ENCODE measurements around the gene KHK. TPM values are rescaled to one million over a fixed set of nuclear protein-coding genes. Genes with fewer than 3 reads are reported as not detected.

The KHK gene
- total and polyA plus RNA-seq, 9 of the 15 experiments (the other 6 are each of a cell fraction or from before 2014, with no cell fraction given) = 1.5 to 10.7 (median 5.2) TPM

DNA sequence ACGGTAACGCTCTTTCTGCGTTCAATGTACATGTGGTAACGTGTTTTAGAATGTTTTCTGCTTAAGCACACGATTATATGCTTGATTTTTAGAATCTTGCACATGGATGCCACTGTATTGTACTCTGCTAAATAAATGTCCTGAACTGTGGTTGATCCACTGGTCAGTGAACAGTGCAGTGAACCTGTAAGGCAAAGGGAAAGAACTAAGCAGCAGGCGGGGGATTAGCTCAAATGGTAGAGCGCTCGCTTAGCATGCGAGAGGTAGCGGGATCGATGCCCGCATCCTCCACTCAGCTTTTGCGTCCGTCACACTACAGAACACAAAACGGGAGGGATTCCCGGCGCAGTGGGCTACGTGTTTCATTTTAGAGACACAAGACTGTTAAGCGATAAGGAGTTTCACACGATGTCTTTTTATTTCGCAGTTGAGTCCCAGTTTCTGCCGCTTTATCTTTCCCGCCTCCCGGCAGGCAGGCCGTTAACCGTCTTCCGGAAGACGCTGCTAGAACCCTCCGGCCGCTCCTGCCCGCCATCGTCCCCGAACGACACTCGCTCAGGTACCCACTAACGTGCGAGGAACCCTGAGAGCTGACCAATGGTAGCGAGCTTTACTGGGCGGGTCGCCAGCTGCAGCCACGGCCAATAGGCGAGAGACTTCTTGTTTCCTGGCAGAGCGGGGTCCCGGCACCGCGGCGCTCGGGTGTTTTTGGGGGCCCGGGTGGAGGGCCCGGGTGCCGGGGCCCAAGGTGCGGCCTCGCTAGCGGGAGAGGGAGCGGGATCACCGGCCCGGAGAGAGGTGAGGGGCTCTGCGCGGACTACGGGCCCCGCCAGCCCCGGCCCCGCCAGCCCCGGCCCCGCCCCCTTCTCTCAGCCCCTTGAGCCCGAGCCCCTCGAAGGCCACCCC lies 35.3 kb upstream of the KHK start, which contains the start of gene AGBL5 (continued):
- TF ChIP-seq JUN (IDR thresholded peaks at IDR 0.05; ENCODE audit: borderline replicate concordance, low read depth, low read length) (no peak), JUN (CRISPR knock-in tag; IDR thresholded peaks at IDR 0.05; ENCODE audit: borderline replicate concordance) (no peak), ZNF766 (CRISPR knock-in tag; conservative IDR thresholded peaks at IDR 0.05) (peak; percentile 80; the same call in 1 of the 2 replicates), SRSF1 (IDR thresholded peaks at IDR 0.05; ENCODE audit: low read depth, low read length) (no peak), POLR2G (IDR thresholded peaks at IDR 0.05; ENCODE audit: low read depth, low read length) (peak; percentile 92), CC2D1A (IDR thresholded peaks at IDR 0.05) (0 out of 2 replicates have a peak, but pooled peaks have one; percentile 37), ZNF583 (CRISPR knock-in tag; IDR thresholded peaks at IDR 0.05) (peak; percentile 83; the same call in 1 of the 2 replicates), MAZ (CRISPR knock-in tag; conservative IDR thresholded peaks at IDR 0.05 in 1 of 2, IDR thresholded peaks at IDR 0.05 in 1 of 2) (peak; percentile 45 to 66), CHCHD3 (CRISPR knock-in tag; IDR thresholded peaks at IDR 0.05) (peak; percentile 90), NR4A1 (CRISPR knock-in tag; IDR thresholded peaks at IDR 0.05) (peak; percentile 86), NR4A1 (tag; IDR thresholded peaks at IDR 0.05) (no peak; the same call in 1 of the 2 replicates), KLF13 (tag; IDR thresholded peaks at IDR 0.05; ENCODE audit: borderline replicate concordance, low read depth) (peak; percentile 42), POLR3G (IDR thresholded peaks at IDR 0.05; ENCODE audit: extremely low read depth, insufficient read length, insufficient replicate concordance) (peak; percentile 57), SMAD1 (IDR thresholded peaks at IDR 0.05; ENCODE audit: low read depth, low read length, partially characterized antibody) (peak; percentile 47), ZSCAN29 (IDR thresholded peaks at IDR 0.05) (peak; percentile 62; the same call in 1 of the 2 replicates), ZC3H8 (IDR thresholded peaks at IDR 0.05) (no peak), CXXC5 (CRISPR knock-in tag; IDR thresholded peaks at IDR 0.05) (peak; percentile 89), MAFF (IDR thresholded peaks at IDR 0.05; ENCODE audit: low read length) (no peak)
- TF ChIP-seq, protein P1, sequence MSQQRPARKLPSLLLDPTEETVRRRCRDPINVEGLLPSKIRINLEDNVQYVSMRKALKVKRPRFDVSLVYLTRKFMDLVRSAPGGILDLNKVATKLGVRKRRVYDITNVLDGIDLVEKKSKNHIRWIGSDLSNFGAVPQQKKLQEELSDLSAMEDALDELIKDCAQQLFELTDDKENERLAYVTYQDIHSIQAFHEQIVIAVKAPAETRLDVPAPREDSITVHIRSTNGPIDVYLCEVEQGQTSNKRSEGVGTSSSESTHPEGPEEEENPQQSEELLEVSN (IDR thresholded peaks at IDR 0.05; ENCODE audit: borderline replicate concordance in 1 of 2, extremely low read depth in 1 of 2, insufficient read depth in 1 of 2, insufficient read length in 1 of 2, low read depth in 1 of 2, low read length in 1 of 2, poor library complexity in 1 of 2, severe bottlenecking in 1 of 2) = peak; percentile 96 to 97
- TF ChIP-seq, protein P2, sequence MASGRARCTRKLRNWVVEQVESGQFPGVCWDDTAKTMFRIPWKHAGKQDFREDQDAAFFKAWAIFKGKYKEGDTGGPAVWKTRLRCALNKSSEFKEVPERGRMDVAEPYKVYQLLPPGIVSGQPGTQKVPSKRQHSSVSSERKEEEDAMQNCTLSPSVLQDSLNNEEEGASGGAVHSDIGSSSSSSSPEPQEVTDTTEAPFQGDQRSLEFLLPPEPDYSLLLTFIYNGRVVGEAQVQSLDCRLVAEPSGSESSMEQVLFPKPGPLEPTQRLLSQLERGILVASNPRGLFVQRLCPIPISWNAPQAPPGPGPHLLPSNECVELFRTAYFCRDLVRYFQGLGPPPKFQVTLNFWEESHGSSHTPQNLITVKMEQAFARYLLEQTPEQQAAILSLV (tag; IDR thresholded peaks at IDR 0.05) = no peak
- TF ChIP-seq, protein P3, sequence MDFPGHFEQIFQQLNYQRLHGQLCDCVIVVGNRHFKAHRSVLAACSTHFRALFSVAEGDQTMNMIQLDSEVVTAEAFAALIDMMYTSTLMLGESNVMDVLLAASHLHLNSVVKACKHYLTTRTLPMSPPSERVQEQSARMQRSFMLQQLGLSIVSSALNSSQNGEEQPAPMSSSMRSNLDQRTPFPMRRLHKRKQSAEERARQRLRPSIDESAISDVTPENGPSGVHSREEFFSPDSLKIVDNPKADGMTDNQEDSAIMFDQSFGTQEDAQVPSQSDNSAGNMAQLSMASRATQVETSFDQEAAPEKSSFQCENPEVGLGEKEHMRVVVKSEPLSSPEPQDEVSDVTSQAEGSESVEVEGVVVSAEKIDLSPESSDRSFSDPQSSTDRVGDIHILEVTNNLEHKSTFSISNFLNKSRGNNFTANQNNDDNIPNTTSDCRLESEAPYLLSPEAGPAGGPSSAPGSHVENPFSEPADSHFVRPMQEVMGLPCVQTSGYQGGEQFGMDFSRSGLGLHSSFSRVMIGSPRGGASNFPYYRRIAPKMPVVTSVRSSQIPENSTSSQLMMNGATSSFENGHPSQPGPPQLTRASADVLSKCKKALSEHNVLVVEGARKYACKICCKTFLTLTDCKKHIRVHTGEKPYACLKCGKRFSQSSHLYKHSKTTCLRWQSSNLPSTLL (IDR thresholded peaks at IDR 0.05) = peak; percentile 70
- TF ChIP-seq, protein P4, sequence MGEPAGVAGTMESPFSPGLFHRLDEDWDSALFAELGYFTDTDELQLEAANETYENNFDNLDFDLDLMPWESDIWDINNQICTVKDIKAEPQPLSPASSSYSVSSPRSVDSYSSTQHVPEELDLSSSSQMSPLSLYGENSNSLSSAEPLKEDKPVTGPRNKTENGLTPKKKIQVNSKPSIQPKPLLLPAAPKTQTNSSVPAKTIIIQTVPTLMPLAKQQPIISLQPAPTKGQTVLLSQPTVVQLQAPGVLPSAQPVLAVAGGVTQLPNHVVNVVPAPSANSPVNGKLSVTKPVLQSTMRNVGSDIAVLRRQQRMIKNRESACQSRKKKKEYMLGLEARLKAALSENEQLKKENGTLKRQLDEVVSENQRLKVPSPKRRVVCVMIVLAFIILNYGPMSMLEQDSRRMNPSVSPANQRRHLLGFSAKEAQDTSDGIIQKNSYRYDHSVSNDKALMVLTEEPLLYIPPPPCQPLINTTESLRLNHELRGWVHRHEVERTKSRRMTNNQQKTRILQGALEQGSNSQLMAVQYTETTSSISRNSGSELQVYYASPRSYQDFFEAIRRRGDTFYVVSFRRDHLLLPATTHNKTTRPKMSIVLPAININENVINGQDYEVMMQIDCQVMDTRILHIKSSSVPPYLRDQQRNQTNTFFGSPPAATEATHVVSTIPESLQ (CRISPR knock-in tag; IDR thresholded peaks at IDR 0.05) = peak; percentile 94
